Middle frontal gyrus (tissue), 1 donor: ENCODE data around the gene STAC3.
A peak's percentile ranks its signal among the peaks of the same experiment; 100 is the strongest.

ENCODE experiments used
- DNase-seq: peaks from one replicate; pipeline ENCODE4 v3.0.0-alpha.2; 2015; ENCODE audit warnings: low spot score; ENCODE audit errors: extremely low spot score

Gene STAC3

DNA sequence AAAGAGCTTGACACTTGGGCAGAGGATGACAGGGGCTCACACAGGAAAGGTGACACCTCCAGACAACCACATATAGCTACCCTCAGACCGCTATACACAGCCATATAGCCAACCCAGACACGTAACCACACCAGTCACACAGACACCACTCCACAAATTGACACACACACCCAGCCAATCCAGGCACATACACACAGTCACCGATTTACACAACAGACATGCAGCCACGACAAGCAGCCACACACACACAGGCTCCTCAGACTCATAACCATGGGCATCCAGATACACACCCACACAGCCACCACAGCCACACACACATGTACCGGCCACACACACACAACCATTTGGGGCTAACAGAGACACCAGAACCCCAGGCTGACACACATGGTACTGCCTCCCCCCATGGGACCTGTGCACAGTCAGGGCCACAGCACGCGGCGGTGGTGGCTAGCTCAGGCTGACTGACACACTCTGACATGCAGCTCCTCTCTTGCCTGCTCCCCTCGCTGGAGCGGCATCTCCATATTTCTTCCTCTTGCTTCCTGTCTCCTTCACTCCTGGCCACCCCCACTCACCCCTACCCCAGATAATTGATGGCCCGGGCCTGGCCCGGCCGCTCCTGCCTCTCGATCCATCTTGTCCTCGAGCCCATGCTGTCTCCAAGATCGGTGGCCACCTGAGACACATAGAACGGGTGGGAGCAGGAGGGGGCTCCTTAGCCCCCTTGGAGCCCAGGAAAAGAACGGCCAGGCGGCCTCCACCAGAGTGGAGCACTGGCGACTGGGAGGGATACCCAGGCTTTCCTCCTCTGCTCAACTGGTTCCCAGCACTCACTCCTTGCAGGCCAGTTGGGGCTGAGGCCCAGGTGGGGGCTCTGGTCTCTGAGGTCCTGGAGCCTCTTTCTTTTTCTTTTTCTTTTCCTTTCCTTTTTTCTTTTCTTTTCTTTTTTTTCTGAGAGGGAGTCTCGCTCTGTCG, 27.5 kb downstream of the STAC3 start:
- DNase-seq = no peak

DNA sequence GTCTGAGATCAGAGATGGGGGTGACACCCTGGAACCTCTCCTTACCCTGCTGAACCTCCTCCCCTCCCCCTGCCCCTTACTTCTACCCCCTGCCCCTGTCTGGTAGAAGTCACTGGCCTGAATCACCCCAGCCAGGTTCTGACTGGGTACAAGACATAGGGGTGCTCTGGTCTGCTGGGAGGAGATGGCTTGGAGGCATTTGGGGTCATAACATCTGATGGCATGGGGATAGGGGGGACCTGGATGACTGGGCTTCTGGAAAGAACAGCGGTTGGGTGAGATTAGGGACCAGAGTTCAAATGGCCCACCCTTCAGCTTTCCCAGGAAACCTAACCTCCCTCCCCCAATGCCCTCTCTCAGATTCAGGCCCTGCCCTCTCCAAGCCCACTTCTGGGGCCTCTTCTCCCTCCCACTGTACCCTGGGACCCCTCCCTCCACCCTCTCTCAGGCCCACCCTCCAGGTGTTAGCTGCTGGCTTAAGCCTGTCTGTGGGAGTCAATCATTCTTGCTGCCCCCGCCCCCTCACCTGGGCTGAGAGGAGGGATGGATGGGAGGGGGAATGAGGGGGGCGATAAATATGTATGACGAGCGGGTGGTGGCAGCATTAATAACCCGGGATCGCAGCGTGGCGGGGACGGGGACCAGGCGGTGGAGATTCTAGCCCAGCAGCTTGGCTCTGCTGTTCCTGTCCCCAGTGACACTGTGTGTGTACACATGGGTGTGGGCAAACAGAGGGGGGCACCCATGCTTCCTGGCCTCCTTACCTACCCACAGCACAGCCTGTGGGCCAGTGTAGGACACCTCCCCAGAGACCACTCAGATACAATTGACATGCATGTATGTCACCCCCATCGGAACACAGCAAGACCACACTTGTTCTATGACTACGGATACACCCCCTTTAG, 28.4 kb downstream of the STAC3 start:
- DNase-seq = no peak

DNA sequence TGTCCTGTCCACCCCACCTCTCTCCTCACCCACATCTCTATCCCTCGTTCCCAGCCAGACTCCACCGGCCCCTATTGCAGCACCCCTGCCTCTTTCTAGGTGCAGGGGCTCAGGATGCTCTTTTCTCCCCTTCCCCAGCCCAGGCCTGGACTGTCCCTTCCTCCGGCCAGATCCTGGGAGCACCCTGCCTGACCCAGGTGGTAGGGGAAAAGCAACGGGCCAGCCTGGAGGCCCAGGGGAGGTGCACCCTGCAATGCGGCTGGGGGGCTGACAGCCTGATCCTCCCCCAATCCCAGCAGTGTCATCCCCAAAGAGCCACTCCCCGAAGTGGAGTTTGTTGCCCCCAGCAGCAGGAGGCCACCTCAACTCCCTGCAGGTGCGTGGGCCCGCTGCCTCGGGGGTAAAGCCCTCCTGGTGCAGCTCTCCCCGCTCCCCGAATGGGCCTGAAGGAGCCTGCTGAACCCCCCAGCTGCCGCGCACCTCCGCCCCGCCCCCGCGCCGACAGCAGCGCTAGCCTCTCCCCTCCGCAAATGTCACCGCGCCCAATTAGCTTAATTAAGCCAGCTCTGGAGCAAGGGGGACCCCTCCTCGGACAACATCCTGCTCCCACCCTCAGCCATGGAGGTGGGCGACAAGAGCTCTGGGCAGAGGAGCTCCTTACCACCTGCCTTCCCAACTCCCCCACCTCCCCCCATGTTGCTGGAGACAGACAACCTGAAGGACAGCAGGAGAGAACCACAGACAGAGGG, 29.6 kb downstream of the STAC3 start:
- no peak for DNase-seq

DNA sequence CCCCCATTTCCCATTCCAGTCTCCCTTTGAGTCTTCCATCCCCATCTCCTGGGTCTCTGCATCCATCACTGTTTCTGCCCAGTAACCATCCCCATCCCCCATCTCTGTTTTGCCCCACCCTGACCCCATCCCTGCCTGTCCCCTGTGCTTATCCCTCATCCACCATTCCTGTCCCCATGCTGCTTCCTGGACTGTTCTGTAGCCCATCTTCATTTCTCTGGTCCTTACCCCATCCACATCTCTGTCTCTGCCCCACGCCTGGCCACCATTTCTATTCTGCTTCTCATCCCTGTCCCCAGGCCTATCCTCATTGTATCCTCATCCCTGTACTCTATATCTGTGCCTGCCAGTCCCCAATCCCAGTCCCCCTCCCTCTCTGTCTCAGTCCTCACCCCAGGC, 30.2 kb downstream of the STAC3 start:
- DNase-seq = no peak

DNA sequence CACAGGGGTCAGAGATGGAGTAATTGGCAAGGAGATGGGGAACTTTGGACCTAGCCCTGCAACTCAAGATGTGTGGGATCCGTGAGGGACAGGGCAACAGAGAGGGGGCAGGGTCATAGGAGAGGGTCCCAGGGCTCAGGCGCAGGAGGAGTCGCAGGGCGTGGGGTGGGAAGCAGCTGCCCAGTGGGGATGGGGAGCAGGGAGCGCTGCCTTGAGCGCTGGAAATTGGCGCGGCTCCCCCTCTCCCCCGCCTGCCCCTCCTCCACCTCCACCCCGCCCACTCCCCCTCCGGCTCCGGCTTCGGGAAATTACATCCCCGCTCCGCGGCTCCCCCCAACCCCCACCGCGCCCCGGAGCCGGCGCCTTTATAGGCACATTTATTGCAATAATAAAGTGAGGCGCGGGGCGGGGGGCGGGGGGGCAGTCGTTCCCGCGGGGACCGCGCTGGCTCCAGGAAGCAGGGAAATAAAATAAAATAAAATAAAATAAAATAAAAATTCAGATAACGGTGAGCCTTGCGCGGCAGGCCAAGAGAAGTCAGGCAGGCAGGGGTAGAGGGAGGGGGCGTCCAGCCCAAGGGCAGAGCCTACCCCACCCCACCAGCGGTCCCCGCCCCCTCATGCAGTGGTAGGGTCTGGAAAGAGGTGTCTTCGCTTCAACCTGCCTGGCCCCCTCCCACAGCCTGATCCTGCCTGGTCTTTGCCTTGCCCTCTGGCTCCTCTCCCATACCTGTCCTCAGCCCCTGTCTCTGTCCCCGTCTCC, 30.8 kb downstream of the STAC3 start:
- DNase-seq = no peak

DNA sequence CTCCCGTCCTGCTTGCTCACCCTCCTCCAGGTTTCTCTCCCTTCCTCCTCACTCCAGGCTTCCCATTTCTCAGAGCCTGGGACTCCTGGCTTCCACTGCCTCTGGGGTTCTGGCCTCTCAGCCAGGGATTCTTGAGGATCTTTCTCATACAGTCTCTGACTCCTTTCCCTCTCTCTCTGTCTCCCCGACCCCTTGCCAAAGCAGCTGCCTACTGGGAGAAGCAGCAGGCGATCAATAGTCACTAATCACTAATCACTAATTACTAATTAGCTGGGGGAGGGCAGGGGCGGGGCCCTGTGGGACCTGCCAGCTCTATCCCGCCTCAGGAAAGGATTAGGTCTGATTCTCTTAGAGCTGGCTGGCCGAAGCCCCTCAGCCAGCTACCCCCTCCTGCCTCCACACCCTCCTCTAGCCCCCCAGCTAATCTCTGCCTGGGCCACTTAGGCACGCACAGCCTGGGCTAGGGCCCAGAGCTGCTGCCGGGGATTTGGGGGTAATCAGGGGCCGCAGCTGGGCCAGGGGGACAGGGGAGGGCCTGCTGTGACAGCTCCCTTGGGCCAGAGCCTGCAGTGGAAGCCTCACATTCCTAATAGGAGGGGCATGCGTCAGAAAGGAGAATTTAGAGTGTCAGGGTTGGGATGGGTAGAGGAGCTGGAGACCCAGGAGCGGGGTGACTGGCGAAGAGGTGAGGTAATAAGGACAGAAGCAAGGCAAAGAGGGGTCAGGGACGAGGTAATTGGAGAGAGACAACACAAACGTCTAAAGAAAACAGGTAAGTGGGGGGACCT, 31.6 kb downstream of the STAC3 start:
- no peak for DNase-seq

DNA sequence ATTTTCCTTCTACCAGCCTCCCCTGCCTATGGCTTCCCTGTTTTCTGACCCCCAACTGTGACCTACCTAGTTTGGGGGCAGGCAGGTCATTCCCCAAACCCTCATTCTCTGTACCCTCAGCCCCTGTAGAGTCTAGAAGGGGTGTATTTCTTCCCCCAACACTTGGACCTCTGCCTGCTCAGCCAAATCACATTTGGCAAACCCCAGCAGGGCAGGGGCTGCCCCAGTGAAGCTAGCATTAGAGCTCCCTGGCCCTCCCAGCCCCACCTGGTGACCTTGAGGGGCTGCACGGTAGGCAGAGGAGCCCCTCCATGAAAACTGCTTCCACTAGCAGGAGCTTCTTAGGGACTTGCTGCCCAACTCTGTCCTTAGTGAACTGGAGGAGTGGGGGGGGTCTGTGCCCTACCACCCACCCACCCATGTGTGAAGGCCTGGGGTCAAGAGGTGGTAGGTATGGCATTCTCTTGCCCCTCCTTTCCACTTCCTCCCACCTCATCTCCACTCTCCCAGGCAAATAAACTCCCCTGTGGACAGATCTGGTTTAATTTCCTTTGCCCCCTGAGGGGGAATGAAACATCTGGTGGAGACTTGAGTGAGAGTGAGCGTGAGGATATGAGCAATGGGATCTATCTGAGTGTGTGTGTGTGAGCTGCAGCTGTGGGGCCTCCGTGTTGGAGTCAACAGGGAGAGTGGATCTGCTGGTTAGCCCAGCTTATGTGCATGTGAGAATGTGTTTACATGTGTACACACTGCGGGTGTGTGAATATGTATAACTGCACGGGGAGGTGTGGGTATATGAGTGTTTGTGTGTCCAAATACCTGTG, 32.7 kb downstream of the STAC3 start:
- DNase-seq = no peak

DNA sequence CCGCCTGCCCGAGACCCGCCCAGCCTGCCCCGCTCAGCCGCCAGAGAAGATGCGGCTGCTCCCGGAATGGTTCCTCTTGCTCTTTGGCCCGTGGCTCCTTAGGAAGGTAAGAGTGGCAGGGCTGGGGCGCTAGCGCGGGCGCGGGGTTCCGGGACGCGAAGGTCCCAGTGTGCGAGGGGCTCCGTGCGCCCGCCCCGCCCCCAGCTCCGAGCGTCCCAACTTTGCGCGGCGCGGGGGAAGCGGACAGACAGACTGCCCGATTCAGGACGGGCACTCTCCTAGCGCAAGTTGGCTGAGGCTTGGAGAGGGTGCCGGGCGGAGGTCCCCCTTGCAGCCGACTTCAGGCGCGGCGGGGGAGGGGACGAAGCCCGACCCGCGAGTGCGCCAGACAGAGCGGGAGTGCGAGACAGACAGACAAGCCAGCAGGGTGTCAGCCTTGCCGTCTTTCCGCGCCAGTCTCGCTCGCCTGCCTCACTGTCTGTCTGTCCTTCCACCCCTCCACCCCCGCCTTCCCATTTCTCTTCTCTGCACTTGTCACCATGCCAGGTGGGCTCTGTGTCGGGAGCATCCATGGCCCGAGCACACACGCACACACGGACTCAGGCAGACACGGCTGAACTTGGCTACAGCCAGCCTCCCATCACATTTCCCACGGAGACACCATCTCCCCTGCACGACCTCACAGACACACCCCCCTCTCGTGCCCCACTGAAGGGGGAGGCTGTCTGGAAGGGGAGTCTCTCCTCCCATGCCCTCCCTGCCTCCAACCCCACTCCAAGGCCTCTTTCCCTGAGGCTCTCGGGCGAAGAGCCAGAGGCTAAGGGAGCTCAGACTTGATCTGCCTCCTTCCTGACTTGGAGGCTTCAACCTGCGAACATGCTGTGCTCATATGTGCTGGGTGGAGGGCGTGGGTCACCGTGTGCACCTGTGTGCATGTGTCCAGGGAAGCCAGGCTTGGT, 33.8 kb downstream of the STAC3 start:
- no peak for DNase-seq

DNA sequence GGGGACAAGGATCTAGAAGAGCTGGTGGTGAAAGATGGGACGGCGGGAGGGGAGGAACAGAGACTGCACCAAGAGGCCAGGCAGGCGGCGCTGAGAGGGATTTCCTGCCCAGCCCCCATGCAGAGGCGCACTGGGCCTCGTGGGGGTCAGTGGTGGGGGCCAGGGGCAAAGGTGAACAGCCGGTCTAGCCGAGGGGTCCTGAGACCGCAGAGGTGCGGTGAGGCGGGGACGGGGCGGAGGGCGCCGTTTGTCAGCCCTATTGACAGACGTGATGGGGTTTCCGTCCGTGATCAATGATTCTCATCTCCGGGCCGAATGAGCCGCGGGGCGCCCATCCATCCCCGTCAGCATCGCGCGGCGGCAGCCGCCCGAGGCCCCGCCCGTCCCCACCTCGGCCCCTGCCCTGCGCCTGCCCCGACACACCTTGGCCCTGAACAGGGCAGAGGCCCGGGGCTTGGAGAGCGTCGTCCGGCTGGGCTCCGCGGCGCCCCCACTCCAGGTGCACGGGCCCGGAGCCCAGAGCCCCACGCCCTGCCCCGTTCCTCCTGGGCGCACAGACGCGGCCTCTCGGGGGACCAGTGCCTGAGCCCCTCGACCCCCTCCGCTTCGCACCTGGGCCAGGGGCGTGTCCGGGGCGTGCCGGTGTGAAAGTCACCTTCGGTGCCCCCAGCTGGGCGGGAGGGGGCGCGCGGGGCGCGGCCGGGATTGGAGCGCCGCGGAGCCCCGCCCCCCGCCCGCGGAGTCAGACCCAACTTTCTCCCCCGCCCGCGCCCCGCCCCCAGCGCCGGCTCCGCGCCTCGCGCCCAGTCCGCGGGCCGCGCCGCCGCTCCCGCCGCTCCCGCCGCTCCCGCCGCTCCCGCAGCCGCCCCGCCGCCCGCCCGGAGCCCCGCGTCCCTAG, 34.7 kb downstream of the STAC3 start, which contains the start of gene NXPH4:
NXPH4 (plus strand) TSS at position 781 of the 898 bp plus-strand sequence. CDS start 176 bp downstream, outside the sequence.
- no peak for DNase-seq

DNA sequence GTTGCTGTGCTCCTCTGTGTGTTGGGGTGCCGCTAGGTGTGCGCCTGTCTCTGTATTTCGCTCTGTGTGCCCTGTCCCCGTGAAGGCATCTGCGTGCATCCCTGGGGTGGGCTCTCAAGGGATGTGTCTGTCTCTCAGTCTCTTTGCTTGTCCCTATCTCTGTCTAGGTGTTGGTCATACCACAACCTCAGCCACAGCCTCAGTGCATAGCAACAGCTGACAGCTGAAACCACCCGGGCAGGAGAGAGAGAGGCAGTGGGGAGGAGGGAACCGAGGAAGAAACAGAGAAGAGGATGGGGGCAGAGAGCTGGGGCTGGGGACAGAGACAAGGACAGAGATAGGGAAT, 35.3 kb downstream of the STAC3 start:
- DNase-seq = no peak

DNA sequence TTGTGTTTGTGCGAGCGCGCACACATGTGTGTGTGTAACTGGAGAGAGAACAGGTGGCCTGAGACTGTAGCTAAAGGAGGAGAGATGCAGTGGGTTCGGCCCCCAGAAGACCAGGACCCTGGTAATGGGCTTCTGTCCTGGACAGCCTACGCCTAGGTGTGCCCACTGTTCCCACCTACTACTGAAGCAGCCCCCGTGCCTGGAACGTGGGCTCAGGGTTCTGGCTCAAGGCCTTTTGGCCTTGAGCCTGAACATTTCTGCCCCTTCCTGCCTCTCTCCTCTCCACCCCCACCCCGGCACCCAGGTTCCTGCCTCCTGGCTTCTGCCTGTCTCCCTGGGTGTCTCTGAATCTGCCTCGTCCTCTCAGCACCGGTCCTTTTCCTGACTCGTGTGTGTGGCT, 35.9 kb downstream of the STAC3 start:
- no peak for DNase-seq

DNA sequence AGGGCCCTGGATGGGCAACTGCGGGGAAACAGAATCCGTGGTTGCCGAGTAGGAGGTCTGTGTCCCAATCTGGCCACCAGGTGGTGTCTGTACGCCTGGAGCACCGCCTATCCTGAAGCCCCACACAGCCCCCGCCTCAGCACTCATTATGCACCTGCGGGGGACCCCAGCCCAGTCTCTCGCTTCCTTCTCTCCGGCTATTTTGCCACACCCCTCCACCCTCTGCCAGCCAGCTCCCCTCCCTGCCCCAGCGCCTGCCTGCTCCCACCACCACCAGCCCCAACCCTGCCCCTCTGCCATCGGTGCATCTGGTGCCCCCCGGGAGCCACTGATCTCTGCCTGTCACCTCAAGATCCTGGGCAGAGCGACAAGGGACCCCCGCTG, 36.6 kb downstream of the STAC3 start:
- DNase-seq = no peak

DNA sequence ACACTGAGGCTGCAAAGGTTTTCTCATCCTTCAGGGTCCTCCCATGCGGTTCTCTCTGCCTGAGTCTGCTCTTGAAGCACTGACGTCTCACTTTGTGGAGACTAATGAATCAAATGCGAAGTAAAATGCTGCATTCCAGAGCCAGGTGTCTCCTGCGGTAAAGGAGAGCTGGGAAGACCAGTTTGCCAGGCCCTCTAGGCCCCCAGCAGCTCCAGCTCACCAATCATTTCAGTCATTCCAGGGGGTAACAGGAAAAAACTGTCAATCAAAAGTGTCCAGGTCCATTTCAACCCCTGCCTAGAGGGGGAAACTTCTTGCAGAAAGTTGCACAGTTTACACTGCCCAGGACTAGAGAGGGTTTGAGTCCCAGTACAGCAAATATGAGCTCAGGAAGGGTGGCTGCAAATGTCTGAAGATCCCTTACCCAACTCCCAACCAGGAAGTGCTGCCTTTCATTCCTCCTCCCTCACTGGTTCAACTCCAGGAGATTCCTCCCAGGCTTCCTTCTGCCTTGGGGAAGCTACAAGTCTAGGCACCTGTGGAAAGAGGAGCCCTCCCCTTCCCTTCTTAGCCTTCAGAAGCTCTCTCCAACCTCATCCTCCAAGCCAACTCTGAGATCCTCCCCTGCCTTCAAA, 37.1 kb downstream of the STAC3 start:
- no peak for DNase-seq

DNA sequence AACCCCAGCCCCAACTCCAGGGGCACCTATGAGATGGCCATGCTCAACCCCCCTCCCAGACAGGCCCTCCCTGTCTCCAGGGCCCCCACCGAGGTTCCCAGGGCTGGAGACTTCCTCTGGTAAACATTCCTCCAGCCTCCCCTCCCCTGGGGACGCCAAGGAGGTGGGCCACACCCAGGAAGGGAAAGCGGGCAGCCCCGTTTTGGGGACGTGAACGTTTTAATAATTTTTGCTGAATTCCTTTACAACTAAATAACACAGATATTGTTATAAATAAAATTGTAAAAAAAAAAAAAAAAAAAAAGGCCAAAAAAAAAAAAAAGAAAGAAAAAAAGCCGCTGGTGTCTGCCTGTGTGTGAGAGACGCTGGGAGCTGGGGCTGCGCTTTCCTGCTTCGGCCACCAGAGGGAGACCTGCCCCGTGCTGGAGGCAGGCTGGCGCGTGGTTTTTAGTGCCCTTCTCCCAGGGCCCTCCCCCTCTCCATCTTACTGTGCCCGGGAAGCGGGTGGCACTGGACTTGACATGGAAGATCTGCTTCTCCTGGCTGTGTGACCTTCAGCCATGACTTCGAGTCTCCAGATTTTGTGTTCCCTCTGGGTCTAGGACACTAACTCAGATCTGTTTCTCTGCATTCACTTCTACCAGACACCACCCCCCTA, 37.8 kb downstream of the STAC3 start:
- DNase-seq = peak; percentile 80

DNA sequence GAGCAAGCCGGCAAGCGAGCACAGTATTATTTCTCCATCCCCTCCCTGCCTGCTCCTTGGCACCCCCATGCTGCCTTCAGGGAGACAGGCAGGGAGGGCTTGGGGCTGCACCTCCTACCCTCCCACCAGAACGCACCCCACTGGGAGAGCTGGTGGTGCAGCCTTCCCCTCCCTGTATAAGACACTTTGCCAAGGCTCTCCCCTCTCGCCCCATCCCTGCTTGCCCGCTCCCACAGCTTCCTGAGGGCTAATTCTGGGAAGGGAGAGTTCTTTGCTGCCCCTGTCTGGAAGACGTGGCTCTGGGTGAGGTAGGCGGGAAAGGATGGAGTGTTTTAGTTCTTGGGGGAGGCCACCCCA, 38.3 kb downstream of the STAC3 start:
- DNase-seq = no peak
